GM18502 (cell line): ENCODE data around the gene SLC1A2.

Experiments used
- ATAC-seq: cut with Tn5 transposase; IDR thresholded peaks from one replicate; pipeline ENCODE4 v1.9.1; 2021; ENCODE audit warnings: mild to moderate bottlenecking; ENCODE audit not compliant: unreplicated experiment, poor library complexity

SLC1A2 gene

DNA sequence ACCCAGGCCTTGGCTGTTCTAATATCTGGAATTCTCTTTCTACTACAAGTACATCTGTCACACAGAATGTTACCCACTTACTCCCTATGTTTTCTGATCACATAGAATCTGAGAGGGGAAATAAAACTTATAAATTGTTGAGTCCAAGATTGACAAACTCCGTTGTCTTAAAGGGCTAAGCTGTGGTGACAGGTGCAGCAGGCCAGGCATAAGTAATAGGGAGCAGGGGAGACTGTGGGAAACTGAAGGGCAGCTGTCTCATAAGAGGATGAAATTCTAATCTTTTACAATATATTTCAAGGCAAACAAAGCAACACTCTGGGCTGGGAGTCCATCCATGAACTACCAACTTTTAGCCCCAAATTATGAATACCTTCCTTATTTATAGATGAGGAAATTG is 133.9 kb downstream of the SLC1A2 start:
- ATAC-seq: no peak

DNA sequence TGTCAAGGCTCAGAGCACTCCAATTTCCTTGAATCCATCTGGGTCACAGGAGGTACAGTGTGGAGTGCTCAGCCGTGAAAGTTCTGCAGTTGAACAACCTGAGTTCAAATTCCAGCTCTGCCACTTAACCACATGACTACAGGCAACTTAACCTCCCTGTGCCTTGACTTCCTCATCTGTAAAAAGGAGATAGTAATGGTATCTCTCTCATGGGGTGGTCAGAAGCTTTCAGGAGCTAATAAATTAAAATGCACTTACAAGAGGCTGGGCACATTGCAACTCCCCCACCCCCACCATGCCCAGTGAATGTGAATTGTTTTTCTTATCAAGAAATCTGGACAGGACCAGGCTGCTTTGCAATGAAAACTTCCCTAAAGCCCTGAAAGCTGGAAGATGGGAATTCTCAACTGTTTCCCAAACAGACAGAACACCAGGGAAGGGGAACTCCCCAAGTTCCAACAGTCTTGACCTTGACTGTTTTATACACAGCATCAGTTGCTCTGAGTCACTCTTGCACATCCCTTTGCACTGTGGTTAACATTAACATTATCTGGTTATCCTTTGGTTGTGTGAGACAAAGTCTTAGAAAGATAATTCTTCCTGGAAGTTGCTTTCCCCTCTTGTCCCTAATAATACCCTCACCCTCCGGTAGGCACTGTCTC is 137.0 kb downstream of the SLC1A2 start:
- ATAC-seq: no peak

DNA sequence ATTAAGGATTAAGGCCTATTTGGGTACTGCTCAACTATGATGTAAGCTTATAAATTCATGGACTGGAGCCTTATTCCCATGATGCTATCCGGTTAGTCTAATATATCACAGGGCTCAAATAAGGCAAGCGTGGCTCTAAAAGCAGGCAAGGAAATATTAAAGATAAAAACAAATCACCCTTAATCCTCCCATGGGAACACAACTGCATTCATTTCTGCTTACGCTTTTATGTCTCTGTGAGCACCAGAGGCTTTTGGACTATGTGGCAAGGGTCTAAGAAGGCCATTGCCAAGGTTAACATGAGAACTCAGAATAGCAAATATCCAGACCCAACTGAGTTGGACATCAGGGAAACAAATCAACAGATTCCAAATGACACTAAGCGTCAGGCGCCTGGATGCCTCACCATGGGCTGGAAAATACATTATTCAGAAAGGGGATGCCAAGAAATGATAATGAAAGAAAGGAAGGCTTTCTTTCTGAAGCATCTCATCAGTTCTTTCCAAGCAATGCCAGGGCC is 138.1 kb downstream of the SLC1A2 start:
- no peak for ATAC-seq

DNA sequence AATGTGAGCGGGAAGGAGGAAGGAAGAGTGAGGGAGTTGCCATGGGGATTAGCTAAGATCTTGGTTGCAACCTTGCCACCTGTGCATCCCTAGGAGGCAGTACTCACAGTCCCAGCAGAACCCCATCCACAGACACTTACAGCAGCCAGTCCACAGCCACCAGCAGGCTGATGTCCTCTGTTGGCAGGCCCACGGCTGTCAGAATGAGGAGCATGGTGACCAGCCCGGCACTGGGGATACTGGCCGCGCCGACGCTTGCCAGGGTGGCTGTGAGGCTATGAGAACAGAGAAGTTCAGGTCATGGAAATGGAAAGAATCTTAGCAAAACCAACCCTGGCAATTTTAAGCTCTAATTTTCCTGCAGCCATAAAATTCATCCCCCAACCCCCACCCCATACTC is 138.6 kb downstream of the SLC1A2 start:
- no peak for ATAC-seq

DNA sequence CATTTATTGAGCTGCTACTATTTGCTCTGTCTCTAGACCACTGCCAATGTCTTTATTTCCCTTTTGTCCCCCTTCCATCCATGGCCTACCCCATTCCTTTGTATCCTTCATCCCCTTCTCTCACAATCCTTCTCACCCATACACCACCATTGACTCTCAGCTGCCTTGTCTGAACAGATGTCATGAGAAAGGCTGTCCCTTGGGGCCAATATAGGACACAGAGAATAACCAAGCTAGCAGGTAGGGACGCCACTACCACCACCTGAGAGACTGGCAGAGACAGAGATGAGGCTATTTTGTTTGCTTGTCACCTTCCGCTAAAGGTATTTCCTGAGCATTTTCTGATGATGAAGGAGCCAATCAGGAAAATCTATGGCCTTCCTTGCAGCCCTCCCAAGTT is 141.5 kb downstream of the SLC1A2 start:
- no peak for ATAC-seq

DNA sequence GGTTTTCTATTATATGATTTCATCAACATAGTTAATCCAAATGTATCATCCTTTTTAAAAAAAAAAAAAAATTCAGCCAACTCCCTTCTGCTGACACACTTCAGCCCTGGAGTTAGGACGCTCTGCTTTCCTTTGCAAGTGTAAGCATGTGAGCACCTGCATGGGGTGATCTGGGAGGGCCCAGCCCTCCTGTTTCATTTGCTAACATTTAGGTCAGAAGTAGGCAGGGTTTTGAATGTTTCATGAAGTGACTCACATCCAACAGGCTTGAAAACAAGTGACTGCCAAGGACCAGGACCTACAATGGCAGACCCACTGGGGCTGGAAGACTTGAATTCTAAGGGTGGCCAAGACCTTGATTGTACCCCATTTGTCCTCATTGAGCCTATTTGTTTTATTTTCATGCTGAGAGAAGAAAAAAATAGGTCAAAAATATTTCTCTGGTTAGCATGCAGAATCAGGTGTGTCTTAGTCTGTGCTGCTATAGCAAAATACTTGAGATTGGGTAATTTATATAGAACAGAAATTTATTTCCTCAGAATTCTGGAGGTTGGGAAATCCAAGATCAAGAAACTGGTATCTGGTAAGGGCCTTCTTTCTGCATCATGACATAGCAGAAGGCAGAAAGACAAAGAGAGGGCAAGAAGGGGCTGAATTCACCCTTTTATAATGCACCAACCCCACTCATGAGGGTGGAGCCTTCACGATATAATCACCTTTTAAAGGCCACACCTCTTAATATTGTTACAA is 142.8 kb downstream of the SLC1A2 start:
- ATAC-seq: no peak

DNA sequence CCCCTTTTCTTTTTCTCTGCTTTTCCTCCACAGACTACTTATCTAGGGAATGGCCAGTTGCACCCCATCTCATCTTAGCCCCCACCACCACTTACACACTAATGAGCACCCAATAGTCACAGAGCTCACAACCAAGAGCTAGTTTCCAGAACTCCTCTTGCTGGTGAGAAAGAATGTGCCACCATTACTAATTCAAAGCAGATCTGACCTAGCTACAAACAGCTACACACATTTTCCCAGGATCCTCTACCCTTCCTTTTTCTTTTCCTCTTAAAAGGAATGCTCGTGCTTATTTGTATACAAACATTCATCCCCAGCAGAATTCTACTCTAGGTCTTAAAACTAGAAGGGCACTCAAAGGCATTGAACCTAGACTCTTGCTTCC is 143.6 kb downstream of the SLC1A2 start:
- ATAC-seq: no peak

DNA sequence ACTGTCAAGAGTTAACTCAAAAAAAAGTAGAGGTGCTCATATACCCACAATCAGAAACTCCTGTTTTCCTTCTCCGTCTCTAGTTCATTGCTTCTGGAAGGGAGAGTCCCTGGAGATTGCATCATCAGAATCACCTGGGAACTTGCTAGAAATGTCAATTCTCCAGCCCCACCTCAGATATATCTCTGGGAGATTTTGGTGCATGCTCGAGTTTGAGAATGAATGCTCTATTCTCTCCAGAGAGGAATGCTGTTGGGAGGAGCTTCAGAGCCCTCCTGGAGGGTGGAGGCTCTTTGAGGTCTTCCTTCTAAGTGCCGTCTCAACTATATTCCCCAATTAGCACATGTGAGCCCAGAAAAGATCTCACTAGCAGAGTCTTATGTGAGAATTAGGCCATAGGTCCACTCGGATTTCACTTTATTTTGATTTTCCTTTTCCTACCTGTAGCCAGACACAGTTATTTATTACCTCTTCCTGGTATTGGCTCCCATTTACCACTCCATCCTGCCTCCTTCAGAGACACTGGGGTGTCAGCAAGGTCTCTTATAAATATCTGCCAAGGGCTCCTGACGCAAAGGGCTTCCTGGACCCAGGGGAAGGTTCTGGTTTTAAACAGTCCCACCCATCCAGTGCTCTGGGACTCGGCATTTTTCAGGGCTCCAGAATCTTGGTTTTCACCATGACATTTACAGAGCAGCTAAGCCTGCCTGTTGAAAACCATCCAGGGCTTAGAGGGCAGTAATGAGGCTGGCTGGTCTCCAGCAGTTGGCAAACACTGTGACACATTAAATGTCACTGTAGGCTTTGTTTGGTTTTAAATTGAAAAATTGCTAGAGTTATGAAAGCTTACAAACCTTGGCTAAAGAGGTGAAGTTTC is 144.2 kb downstream of the SLC1A2 start:
- ATAC-seq: no peak

DNA sequence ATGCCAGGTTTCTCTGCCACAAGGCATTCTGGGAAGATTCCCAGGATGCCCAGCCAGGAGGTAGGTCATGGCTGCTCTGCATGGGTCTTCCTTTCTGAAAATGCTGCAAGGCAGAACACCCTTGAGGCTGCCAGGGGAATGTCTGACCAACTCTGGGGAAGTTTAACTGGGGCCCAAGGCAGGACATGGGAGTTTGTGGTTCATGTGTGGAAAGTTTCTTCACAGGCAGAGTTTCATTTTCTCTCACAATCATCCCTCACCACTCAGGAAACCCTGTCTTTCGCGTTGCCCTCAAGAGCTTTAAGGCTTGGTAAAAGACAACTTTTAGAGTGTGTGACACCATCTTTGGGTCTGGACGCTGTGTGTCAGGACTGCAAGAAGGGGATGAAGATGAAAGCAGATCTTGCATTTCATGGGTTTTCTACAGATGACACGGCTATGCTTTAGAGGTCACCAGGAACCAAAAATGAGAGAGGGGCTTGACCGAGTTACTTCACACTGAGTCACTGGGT is 146.9 kb downstream of the SLC1A2 start:
- peak; percentile 95 for ATAC-seq

DNA sequence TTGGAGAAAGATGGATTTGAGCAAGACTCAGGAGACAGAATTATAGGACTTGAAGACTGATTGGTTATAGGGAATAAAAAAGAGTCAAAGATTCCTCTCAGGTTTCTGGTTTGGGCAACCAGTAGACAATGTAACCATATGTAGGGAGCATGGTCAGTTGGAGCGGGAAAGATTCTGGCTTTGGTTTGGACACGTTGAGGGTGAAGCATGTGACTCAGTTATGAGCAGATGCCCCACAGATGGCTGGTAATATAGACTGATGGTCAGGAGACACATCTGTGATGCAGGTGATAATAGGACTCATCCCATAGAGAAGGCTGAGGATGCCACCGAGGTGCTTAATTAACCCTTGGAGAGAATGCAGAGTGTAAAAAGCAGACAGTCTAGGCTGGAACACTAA is 148.3 kb downstream of the SLC1A2 start:
- no peak for ATAC-seq

DNA sequence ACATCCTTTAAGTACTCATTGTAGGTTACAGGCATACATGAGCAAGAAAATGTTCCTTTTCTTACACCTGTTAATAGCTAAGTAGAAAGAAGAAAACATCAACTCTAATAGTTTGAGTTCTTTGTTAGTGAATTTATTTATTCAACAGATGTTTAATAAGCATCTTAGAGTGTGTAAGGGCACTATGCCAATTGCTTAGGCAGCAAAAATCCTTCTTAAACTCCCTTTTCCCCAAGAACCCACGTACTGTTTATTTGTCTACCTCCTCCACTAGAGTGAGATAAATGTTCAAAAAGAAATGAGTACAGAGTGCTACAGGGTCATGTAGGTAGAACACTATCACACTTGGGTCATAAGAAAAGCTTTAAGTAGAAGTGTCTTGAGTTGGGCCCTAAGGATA is 149.0 kb downstream of the SLC1A2 start:
- no peak for ATAC-seq

DNA sequence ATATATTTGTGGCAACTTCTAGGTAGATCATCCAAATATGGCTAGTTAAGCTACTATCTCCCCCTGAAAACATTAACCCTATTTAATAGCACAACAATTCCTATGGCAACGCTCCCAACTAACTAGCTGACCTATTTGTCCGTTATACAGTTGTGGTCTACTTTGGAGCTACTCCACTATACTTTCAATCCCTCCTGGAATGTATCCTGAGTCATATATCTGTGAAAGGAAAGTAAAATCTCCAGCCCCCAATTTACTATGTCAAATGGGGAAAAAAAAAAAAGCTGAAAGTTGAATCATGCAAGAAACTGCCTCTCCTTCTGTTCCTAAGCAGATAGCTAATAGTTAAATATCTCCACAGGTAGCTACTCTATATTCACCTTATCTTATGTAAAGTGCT is 151.9 kb downstream of the SLC1A2 start:
- no peak for ATAC-seq

DNA sequence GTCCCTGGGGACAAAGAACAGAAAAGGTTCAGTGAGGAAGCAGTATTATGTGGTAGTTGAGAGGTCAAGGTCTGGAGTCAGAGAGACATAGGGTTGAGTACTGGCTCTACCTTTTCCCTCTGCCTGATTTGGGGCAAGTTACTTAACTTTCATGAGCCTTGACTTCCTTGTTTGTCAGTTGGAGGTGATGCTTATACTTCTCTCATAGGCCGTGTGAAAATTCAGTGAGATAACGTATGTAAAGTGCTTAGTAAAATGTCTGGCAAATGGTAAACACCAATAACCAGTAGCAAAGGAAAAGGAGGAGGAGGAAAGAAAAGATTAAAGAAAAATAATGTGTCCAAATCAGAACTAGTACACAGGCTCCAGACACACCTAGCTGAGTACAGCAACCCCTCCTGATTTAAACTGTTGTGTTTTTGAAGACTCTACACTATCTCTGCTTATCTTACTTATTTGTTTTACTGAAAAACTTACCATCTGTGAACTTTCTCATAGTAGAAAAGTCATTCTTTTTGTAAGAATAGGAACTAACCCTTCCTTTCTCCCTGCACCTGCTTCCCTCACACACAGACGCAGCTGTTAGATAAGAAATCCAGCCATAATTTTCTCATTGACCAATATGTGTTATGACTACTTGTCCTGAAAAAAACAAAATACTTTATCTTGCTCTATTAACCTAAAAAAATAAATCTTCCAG is 153.5 kb downstream of the SLC1A2 start:
- ATAC-seq: no peak

DNA sequence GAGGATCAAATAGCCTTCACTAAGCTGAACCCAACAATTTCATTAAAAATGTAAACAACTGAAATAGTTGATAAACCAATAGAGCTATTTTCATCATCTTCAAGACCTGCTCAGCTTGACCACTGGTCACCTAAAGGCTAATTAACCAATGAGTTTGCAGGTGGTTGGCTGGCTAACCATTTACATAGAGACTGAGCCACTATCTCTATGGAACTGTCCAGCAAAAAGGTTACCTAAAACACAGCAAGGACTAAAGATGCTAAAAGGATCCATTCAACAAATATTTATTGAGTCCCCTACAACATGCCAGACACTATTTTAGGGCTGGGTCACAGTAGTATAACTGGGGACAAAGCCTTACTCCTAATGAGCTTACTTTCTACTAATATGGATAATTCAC is 156.6 kb downstream of the SLC1A2 start:
- no peak for ATAC-seq

DNA sequence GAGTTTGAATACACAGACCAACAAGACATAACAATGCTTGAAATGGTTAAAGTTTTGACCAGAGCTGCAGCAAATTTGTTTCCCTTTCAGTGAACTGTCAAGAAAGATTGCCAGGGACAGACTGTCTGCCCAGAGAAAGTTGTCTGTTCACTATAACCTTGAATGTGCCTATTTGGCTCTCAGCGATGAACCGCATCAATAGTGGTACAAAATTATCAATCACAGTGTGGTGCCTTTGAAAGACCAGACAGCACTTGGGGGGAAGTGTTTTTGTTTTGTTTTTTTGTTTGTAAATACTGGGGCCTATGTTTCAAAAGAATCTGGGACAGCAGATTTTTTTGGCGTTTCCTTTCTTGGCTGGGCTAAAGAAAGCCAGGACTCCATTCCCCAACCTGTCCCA is 157.3 kb downstream of the SLC1A2 start:
- ATAC-seq: no peak

DNA sequence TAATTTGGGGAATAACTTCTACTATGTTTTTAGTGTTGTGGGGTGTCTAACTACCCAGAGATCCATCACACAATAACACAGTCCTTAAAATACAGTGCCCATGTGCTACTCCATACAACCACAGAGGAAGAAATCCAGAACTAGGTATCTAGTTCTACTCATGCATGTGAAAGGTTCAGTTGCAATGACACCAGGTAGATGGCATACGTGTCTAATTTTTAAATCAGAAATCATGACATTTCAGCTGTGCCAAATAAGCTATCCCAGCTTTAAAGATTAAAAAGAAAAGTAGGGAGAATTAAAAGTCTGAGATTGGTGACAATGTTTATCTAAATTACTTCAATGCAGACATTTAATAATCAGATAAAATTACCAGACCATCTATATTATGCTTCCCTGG is 158.2 kb downstream of the SLC1A2 start:
- no peak for ATAC-seq

DNA sequence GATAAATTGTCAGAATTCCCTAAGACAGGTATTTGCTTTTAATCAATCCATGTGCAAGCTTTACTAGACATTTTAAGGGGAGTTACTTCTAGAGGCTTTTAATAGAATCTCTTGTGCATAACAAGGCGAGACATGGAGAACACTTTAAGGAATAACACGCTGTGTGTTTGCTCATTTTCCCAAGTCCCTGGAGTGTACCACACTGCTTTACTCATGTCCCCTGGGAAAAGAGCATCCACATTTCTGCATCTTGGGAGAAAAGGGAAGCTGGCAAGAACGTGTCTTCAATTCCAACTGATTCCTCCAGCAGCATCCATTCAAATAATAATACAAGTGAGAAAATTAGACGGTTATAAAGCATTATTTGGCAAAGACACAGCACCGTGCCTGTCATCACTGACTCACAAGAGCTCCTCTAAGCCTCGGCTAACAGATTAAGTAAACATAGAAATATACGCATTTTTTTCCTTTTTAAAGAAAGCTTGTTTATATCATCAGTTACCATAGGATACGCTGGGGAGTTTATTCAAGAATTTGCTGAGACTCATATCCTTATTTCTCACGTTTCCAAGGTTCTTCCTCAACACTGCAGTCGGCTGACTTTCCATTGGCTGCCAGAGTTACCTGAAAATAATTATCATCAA is 158.9 kb downstream of the SLC1A2 start:
- ATAC-seq: no peak

DNA sequence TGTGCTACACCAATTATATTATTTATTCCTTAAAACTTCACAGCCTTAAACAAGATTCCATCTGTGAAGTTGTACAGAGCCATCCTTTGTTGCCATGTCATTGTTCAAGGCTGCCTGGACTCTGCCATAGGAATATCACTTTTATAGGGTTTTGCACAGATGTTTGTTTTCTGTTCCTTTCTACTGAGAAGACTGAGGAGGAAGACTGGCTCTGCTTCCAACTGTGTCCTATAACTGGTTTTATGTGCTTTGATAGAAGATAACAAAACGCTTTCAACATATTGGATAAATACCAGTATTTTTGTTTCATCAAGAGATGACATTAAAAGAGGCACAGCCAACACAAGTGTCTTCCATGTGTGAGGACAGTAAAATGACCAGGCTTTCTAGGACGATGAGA is 159.8 kb downstream of the SLC1A2 start:
- no peak for ATAC-seq

DNA sequence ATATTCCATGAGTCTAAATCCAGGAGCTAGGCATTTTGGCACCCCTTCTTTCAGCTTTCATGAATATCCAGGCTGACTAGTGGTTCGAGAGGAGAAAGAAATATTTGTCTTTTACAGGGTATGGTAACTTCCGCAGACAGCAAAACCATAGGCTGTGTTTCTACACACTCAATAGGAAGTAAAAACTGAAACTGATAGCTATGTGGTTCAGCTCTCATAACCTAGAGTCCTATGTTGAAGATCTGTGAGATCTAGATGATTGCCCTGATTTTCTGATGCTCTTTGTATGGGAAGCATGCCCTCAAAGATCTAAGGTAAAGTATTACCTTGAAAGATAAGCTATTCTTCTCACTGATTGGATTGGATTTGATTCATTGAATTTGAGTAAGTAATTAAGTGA is 162.1 kb downstream of the SLC1A2 start:
- peak; percentile 100 for ATAC-seq

DNA sequence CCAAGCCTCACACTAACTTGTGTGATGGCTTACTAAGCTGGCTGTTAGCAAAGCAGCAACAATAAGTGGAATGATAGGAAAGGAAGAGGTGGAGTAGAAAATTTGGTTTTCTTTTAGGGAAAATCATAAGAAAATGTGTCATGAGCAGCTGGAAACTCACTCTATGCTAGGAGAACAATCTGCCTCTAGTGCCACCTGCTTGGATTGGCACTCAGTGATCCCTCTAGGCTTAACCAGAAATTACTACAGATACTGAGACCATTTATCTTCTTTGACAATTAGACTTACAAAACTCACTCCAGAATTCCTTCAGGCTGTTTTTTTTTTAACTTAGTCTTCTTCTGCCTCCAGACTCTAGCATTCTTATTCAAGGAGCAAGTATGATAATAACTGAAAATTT is 163.1 kb downstream of the SLC1A2 start:
- no peak for ATAC-seq
